CD1c-positive myeloid dendritic cell (primary cell): ENCODE data around the gene PLEKHJ1.
A peak's percentile ranks its signal among the peaks of the same experiment; 100 is the strongest.

Experiments
- DNase-seq: peaks from one replicate; pipeline ENCODE4 v3.0.0-alpha.2; 2016; ENCODE audit errors: extremely low spot score

PLEKHJ1 gene

GRCh38 chr19:2269244-2270156 is 33.4 kb upstream of the PLEKHJ1 start:
- peak; percentile 98 for DNase-seq

- DNase-seq = no peak
Measured at GRCh38 chr19:2268861-2269243, 32.7 kb upstream of the PLEKHJ1 start.

GRCh38 chr19:2268480-2268830 is 32.3 kb upstream of the PLEKHJ1 start:
- DNase-seq = no peak

DNA sequence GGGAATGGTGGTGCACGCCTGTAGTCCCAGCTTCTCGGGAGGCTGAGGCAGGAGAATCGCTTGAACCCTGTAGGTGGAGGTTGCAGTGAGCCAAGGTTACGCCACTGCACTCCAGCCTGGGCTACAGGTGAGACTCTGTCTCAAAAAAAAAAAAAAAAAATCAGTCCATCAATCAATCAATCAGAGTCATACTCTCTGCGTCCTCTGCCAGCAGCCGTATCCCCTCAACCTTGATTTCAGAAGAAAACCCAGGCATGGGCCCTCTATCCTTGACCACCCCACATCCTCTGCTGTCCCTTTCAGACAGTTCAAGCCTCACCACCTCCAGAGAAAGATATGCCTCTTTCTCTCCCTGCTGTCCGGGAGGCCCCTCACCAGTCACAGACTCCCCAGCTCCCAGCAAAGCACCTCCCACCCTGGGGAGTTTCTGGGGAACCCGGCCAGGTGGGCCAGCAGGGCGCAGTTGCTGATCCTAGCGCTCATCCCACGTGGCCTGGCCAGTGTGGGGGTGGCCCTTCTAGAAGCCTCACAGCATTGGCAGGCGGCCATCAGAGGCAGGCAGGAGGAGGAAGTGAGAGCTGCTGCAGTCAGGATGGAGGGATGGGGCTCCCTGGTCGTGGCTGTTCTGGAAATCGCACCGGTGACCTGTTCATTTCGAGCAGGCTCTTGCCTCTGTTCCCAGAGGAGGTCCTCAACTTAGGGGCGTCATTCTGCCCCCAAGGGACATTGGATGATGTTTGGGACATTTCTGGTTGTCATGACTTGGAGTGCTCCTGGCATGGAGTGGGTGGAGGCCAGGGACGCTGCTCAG is 30.3 kb upstream of the PLEKHJ1 start:
- DNase-seq = peak; percentile 94

GRCh38 chr19:2261438-2262172 is 25.5 kb upstream of the PLEKHJ1 start:
- peak; percentile 64 for DNase-seq

DNA sequence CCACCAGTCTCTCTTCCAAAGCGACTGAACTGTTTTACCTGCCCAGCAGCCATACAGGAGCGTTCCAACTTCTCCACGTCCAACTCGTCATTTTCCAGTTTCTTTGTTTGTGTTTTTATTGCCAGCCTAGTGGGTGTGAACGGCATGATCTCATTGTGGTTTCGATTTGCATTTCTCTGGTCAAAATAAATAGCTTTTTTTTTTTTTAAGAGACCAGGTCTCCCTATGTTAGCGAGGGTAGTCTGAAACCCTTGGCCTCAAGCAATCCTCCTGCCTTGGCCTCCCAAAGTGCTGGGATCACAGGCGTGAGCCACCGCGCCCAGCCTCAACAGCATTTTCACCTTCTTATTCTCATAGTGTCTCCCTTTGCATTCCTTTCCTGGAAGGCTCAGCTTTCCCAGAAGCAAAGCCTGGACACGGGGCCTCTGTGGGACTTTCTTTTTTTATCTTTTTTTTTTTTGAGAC is 24.2 kb upstream of the PLEKHJ1 start:
- no peak for DNase-seq

DNA sequence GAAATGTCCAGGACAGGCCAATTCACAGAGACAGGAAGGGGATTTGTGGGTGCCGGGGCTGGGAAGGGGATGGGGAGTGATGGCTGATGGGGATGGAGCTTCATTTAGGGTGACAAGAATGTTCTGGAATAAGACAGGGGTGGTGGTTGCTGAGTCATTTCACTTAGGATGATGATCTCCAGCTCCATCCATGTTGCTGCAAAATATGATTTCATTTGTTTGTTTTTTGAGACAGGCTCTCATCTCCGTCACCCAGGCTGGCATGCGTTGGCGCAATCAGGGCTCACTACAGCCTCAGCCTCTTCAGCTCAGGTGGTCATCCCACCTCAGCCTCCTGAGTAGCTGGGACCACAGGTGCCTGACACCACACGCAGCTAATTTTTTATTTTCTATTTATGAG is 23.2 kb upstream of the PLEKHJ1 start:
- DNase-seq = no peak

GRCh38 chr19:2255982-2256685 is 20.0 kb upstream of the PLEKHJ1 start, which contains the start of gene JSRP1:
JSRP1 (minus strand) TSS chr19:2256417; CDS start chr19:2255314, 1,103 bp downstream.
- DNase-seq = no peak

DNA sequence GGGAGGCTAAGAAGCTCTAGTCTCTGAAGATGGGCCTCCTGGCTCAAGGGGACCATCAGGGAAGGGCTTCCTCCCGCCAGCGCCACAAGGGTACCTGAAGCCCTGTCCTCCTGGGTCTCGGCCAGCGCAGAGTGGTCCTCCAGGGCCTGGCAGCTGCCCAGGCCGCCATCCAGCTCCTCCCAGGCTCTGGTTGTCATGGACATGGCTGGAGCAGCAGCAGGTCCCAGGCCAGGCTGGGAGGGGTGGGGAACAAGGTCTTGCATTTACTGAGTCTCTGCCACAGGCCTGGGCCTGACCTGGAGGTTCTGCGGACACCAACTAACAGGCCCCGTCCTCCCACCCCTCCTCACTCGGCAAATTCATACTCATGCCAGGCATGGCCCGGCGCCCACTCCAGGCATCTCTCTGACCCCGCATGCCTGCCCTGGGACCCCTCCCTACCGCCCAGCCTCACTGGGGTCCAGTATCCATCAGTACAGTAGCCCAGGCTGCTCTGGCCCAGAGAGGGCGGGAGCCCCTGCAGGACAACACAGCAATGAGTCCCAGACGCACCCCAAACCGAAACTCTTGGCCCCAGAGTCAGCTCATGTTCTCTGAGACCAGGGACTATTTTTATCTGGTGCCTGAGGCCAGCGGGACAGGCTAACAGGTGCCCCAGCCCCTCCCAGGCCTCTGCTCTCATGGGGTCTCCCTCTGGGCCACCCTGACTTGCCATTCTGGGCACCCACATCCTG is 19.1 kb upstream of the PLEKHJ1 start:
- no peak for DNase-seq

- DNase-seq = no peak
Measured at GRCh38 chr19:2254064-2254872, 18.1 kb upstream of the PLEKHJ1 start.

DNA sequence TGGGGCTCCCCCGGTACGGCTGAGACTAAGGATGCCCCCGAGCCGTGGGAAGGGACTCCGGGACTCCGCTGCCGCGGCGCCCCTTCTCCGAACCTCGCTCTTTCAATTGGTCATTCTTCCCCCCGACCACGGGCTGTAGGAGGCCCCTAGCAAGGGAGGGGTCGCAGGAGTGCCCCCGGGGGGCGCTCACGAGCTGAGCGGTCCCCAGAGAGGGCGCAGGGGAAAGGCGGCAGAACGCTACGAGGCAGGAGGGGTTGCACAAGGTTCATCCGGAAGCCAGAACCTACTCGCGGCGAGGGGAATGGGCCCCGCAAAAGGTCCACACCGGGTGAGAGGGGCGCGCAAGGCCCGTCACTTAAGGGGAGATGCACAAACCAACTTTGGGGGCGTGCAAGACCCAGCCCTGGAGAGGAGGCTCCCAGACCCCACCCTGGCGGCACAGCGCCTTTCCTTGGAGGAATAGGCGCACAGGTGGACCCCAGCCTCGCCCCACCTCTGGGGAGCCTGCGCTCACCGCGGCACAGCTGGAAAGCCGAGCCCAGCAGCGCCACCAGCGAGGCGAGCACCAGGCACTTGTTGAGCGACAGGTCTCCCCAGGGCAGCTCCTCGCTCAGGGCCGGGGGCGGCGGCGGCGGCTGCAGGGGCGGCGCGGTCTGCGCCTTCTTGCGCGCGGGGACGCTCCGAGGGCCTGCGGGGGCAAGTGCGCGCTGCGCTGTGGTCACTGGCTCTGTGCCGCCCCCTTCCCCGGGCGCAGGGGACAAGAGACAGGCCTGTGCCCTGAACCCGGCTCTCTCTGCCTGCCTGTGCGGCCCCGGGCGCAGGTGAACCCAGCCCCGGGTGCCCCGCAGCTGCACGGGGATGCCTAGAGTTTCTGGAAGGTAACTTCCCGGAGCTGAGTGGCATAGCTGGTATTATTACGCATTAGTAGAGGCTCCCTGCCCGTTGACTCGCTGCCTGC is 17.3 kb upstream of the PLEKHJ1 start:
- DNase-seq = peak; percentile 25

GRCh38 chr19:2252797-2253105 is 16.6 kb upstream of the PLEKHJ1 start:
- no peak for DNase-seq

DNA sequence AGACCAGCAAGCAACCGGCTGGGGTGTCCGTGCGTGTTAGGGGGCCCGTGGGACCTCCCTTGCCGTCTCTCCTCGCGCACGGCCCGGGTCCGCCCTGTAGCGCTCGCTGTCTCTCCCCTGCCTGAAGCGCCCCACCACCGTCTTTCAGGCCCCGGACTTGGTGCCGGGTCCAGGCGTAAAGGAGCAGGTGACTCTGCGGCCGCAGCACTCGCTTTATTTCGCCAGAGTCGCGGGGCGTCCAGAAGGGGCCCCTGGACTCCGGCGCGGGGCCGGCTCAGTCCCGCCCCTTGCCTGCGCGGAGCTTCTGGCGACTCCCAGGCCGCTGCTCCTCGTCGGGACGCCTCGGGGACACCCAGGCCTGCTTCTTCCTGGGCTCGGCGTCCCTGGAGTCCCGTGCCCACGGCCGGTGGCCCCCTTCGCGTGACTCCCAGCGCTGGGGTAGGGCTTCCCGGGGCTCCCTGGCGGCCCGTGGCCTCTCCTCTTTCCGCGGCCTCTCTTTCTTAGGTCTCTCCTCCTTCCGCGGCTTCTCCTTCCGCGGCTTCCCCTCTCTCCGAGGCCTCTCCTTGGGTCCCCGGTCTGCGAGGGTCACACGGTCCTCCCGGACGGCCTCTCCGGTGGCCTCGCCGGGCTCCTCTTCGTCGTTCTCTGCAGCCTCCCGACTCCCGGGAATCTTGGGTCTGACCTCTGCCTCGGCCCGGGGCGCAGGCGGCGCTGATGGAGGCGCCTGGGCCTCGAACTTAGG is 16.1 kb upstream of the PLEKHJ1 start:
- no peak for DNase-seq

DNA sequence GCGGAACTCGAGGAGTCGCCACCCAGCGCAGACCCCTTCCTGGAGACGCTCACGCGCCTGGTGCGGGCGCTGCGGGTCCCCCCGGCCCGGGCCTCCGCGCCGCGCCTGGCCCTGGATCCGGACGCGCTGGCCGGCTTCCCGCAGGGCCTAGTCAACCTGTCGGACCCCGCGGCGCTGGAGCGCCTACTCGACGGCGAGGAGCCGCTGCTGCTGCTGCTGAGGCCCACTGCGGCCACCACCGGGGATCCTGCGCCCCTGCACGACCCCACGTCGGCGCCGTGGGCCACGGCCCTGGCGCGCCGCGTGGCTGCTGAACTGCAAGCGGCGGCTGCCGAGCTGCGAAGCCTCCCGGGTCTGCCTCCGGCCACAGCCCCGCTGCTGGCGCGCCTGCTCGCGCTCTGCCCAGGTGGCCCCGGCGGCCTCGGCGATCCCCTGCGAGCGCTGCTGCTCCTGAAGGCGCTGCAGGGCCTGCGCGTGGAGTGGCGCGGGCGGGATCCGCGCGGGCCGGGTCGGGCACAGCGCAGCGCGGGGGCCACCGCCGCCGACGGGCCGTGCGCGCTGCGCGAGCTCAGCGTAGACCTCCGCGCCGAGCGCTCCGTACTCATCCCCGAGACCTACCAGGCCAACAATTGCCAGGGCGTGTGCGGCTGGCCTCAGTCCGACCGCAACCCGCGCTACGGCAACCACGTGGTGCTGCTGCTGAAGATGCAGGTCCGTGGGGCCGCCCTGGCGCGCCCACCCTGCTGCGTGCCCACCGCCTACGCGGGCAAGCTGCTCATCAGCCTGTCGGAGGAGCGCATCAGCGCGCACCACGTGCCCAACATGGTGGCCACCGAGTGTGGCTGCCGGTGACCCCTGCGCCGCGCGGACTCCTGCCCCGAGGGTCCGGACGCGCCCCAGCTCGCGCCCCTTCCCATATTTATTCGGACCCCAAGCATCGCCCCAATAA is 15.3 kb upstream of the PLEKHJ1 start:
- peak; percentile 17 for DNase-seq

- DNase-seq = no peak
Measured at GRCh38 chr19:2250766-2251105, 14.6 kb upstream of the PLEKHJ1 start.

DNA sequence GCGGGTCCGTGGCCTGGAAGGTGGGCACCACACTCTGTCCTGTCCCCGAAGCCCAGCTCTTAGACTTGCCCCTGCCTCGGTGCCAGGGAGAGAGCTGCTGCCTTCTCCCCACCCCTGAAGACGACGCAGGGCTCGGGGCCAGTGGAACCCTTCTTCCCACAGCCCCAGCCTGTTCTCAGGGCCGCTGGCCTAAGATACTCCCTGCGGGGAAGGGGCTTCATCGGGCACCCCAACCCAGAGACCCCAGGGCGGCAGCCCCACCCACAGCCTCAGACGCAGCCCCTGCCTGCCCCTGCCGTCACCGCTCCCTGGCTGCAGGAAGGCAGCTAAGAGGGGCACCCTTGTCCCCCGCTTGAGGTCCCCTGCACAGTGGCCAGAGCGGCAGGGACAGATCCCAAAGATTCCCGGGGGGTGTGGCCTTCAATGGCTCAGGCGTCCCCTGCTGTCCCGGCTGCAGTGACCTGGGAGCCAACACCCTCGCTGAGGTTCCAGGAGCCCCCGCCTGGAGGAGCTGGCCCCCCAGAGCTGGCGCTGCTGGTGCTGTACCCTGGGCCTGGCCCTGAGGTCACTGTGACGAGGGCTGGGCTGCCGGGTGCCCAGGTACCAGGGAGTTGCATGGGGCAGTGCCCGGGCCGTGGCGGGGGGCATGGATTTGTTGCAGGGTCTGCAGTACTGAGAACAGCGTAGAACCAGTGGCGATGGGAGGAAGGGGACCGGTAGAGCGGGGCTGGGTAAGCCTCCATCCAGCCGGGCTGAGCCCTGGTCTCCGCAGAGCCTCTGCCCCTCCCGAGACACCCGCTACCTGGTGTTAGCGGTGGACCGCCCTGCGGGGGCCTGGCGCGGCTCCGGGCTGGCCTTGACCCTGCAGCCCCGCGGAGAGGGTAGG is 14.0 kb upstream of the PLEKHJ1 start:
- no peak for DNase-seq
